Sigmoid colon (tissue), 7 donors: ENCODE data around the gene ADARB2. TPM values are rescaled to one million over a fixed set of nuclear protein-coding genes. Genes with fewer than 3 reads are reported as not detected.

Source experiments
- DNase-seq: peaks from one replicate; pipeline ENCODE4 v3.0.0-alpha.2; 2019
- H3K27ac ChIP-seq, 4 donors: fragments of 200-600 bp; sonication (generic); one replicate each; pipeline ENCODE4 v1.5.1; 2016 to 2019; ENCODE audit warnings: mild to moderate bottlenecking in 1 of 4
- H3K27me3 ChIP-seq, 3 donors: fragments of 200-600 bp; sonication (generic); one replicate each; pipeline ENCODE4 v1.5.1; 2019; ENCODE audit warnings: mild to moderate bottlenecking in 1 of 3
- H3K36me3 ChIP-seq, 4 donors: fragments of 200-600 bp; sonication (generic); one replicate each; pipeline ENCODE4 v1.5.1; 2016 to 2019
- H3K4me1 ChIP-seq, 4 donors: fragments of 200-600 bp; sonication (generic); one replicate each; pipeline ENCODE4 v1.5.1; 2017 to 2019
- H3K4me3 ChIP-seq, 4 donors: fragments of 200-600 bp; sonication (generic); one replicate each; pipeline ENCODE4 v1.5.1; 2017 to 2019; ENCODE audit warnings: mild to moderate bottlenecking in 2 of 4, moderate library complexity in 1 of 4
- H3K9me3 ChIP-seq, 4 donors: fragments of 200-600 bp in 3 of 4; sonication (generic) in 3 of 4; one replicate each; pipeline versions ENCODE4 v1.5.1 to v1.6.1; 2013 to 2019
- CTCF ChIP-seq, 4 experiments: fragments of 450-650 bp in 3 of 4; fragments of 200-600 bp in 1 of 4; IDR thresholded peaks; one replicate each; pipeline ENCODE4 v1.5.1; 2016 to 2019; ENCODE audit warnings: antibody characterized with exemption in 4 of 4, mild to moderate bottlenecking in 3 of 4, moderate library complexity in 2 of 4
- EP300 ChIP-seq, 4 donors: sonication (generic); formaldehyde crosslinking; IDR thresholded peaks; one replicate each; pipeline ENCODE4 v1.6.1; 2017; ENCODE audit warnings: antibody characterized with exemption in 4 of 4
- POLR2A ChIP-seq, 2 donors: fragments of 450-650 bp; IDR thresholded peaks; one replicate each; pipeline ENCODE4 v1.6.1; 2016; ENCODE audit warnings: antibody characterized with exemption in 2 of 2, mild to moderate bottlenecking in 2 of 2, moderate library complexity in 2 of 2
- POLR2AphosphoS5 ChIP-seq, 4 donors: sonication (generic); formaldehyde crosslinking; IDR thresholded peaks; one replicate each; pipeline ENCODE4 v1.6.1; 2017; ENCODE audit warnings: antibody characterized with exemption in 4 of 4
- WGBS, 2 donors: extraction: QIAGEN DNeasy Blood & Tissue Kit; methylation state at CpG; one replicate each; pipeline ENCODE4 v1.1.7; 2013; 5-methylcytosine and 5-hydroxymethylcytosine counted together
- intact Hi-C: fragments of 100-400 bp; cut with DNase I; formaldehyde crosslinking; loops from one replicate; pipeline ENCODE4 v1.15.1; 2023
- polyA plus RNA-seq, 3 donors: library from polyadenylated mRNA; stranded (reverse); fragments of 200-250 nt; gene quantifications; one replicate each; pipeline ENCODE4 v1.2.3, GENCODE V29; 2013
- total RNA-seq, 4 donors: library from RNA; depleted of rRNA; stranded (reverse); fragments of >200 nt; gene quantifications; one replicate each; pipeline ENCODE4 v1.1.0, GENCODE V29; 2016
- donor health status: healthy with polysubstance abuse.
- donor health status: Bipolar disorder and iron deficiency.
- donor health status: healthy.

The ADARB2 gene
- total and polyA plus RNA-seq, 7 donors: 0.60 to 5.9 (median 3.5) TPM; not detected in 1

DNA sequence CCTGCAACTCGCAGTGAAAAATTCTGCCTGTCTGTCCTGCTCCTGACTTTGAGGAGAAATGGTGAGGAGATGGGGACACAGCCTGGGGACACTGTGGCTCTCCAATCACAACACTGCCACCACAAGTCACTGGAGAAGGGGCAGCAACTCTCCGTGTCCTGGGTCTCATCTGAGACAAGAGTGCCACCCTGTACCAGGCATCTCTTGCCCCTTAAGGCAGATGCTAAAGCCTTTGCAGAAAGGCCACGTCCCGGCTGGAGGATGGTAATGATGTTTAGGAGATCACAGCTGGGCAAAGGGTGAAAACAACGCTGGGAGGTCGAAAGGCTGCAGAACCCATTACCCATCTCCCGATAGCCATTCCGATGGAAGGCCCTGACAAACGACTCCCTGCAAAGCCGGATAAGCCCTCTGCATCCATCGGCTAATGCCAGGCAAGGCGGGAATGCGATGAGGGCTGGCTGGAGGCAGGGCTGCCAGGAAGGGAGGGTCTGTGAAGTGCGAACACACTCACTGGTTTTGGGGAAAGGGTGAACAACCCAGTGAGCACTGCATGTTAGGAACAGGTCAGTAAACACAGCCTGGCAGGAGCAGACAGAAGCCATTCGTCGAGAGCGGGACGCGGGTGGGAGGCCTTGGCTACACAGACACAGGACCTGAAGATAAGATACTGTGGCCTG lies 190.8 kb downstream of the ADARB2 start:
- peak; percentile 44 for DNase-seq
- 77 to 79% methylated on average over 19 of the region's 19 CpGs for WGBS, 2 donors
- H3K36me3 ChIP-seq: no peaks in the 10 kb centered on the region
- H3K9me3 ChIP-seq: peaks cover 0 to 5% (median 0%) of the 10 kb centered on the region in 4 donors
- no peak for TF ChIP-seq POLR2AphosphoS5 (IDR thresholded peaks at IDR 0.05)
- TF ChIP-seq EP300 (IDR thresholded peaks at IDR 0.05): no peak
- TF ChIP-seq CTCF (IDR thresholded peaks at IDR 0.05): no peak
- TF ChIP-seq POLR2A (IDR thresholded peaks at IDR 0.05): no peak
- no peaks in the 10 kb centered on the region for H3K27me3 ChIP-seq
- no peak overlapping the region for H3K27ac ChIP-seq
- no peaks in the 10 kb centered on the region for H3K4me1 ChIP-seq
- H3K4me3 ChIP-seq: no peak overlapping the region
- intact Hi-C loops: no loop called here

DNA sequence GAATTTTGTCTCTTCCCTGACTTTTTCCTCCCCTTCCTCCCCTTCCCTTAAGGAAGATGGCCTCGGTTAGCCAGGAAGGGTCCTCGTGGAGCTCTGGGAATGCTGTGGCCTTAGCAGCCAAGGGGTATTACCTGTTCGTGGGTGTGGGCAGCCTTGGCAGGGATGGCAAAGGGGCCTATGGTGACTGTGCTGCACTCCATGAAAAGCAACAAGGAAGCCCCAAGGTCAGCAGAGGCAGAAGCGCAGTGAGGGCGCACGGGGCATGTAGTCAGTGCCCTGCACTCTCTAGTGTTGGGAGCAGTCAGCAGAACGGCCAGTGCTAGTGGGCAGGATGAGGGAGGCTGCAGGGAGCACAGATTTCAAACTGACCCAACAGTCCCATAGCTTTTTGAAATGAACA lies 191.8 kb downstream of the ADARB2 start:
- no peaks in the 10 kb centered on the region for H3K27me3 ChIP-seq
- no peaks in the 10 kb centered on the region for H3K36me3 ChIP-seq
- intact Hi-C loops: no loop called here
- DNase-seq: peak; percentile 30
- no peak overlapping the region for H3K4me3 ChIP-seq
- WGBS, 2 donors: 79 to 82% methylated on average over 7 of the region's 7 CpGs
- no peaks in the 10 kb centered on the region for H3K4me1 ChIP-seq
- no peak overlapping the region for H3K27ac ChIP-seq
- peaks cover 0 to 5% (median 0%) of the 10 kb centered on the region in 4 donors for H3K9me3 ChIP-seq
- TF ChIP-seq POLR2AphosphoS5 (IDR thresholded peaks at IDR 0.05) (no peak), POLR2A (IDR thresholded peaks at IDR 0.05) (no peak), EP300 (IDR thresholded peaks at IDR 0.05) (no peak), CTCF (IDR thresholded peaks at IDR 0.05) (no peak)

- Histone ChIP-seq H3K4me1 (no peaks in the 10 kb centered on the region), H3K27me3 (no peaks in the 10 kb centered on the region), H3K9me3 (peaks cover 0 to 5% (median 0%) of the 10 kb centered on the region in 4 donors), H3K36me3 (no peaks in the 10 kb centered on the region), H3K27ac (no peak overlapping the region), H3K4me3 (no peak overlapping the region)
- TF ChIP-seq CTCF (IDR thresholded peaks at IDR 0.05) (no peak), EP300 (IDR thresholded peaks at IDR 0.05) (no peak), POLR2A (IDR thresholded peaks at IDR 0.05) (no peak), POLR2AphosphoS5 (IDR thresholded peaks at IDR 0.05) (no peak)
- intact Hi-C loops: no loop called here
- DNase-seq: peak; percentile 28
- WGBS, 2 donors: 74 to 83% methylated on average over 2 of the region's 2 CpGs
Observed at GRCh38 chr10:1544929-1545328, 192.4 kb downstream of the ADARB2 start.

- peaks cover 0 to 5% (median 0%) of the 10 kb centered on the region in 4 donors for H3K9me3 ChIP-seq
- no peak overlapping the region for H3K4me3 ChIP-seq
- intact Hi-C loops: no loop called here
- H3K27me3 ChIP-seq: no peaks in the 10 kb centered on the region
- no peak overlapping the region for H3K27ac ChIP-seq
- WGBS, 2 donors: 85 to 88% methylated on average over 13 of the region's 13 CpGs
- no peak for TF ChIP-seq EP300 (IDR thresholded peaks at IDR 0.05)
- no peak for TF ChIP-seq POLR2AphosphoS5 (IDR thresholded peaks at IDR 0.05)
- TF ChIP-seq CTCF (IDR thresholded peaks at IDR 0.05): no peak
- TF ChIP-seq POLR2A (IDR thresholded peaks at IDR 0.05): no peak
- H3K36me3 ChIP-seq: no peaks in the 10 kb centered on the region
- peak; percentile 56 for DNase-seq
- H3K4me1 ChIP-seq: no peaks in the 10 kb centered on the region
Observed at GRCh38 chr10:1544209-1544673, 193.1 kb downstream of the ADARB2 start.
